H1 (cell line): ENCODE measurements around the gene PGPEP1. TPM values are rescaled to one million over a fixed set of nuclear protein-coding genes. Genes with fewer than 3 reads are reported as not detected.

Source experiments
- CTCF ChIA-PET: fragments of 300-600 bp; sonication (Branson Sonifier 250); formaldehyde crosslinking; loops from one replicate; lab custom pipeline; 2021; ENCODE audit not compliant: partially characterized antibody; lab: Charles Lee
- POLR2A ChIA-PET: fragments of 300-600 bp; sonication (Branson Sonifier 250); formaldehyde crosslinking; loops from one replicate; lab custom pipeline; 2021; ENCODE audit warnings: inconsistent platforms; ENCODE audit not compliant: partially characterized antibody; lab: Charles Lee
- DNase-seq, 2 experiments: peaks; one replicate each; pipeline versions ENCODE4 v3.0.0 to v3.0.0-alpha.2; 2010 to 2022; ENCODE audit warnings: low spot score in 2 of 2, low read depth in 1 of 2, mixed read lengths in 1 of 2
- FAIRE-seq: peaks from 2 replicates; lab custom pipeline; 2011; peaks lifted over from hg19 to GRCh38; lab: Jason Lieb, UNC
- H2AFZ ChIP-seq: 2 replicates; pipeline ENCODE4 v1.8.1; 2012; ENCODE audit warnings: low read length, inconsistent platforms
- H2AK5ac ChIP-seq: 2 replicates; pipeline ENCODE4 v1.6.1; 2013; ENCODE audit warnings: low read depth, low read length
- H2BK120ac ChIP-seq: replicated peaks from 2 replicates; pipeline ENCODE3; 2013; ENCODE audit warnings: low read depth, low read length, inconsistent platforms
- H2BK12ac ChIP-seq: 2 replicates; pipeline ENCODE4 v1.6.1; 2013; ENCODE audit warnings: low read depth, low read length
- H2BK15ac ChIP-seq: 2 replicates; pipeline ENCODE4 v1.6.1; 2013; ENCODE audit warnings: low read length
- H2BK20ac ChIP-seq: 2 replicates; pipeline ENCODE4 v1.6.1; 2013; ENCODE audit warnings: low read length
- H2BK5ac ChIP-seq: 2 replicates; pipeline ENCODE4 v1.6.1; 2013; ENCODE audit warnings: low read depth, low read length
- H3K14ac ChIP-seq: 2 replicates; pipeline ENCODE4 v1.6.1; 2013; ENCODE audit warnings: inconsistent platforms; ENCODE audit not compliant: insufficient read length
- H3K18ac ChIP-seq: 2 replicates; pipeline ENCODE4 v1.6.1; 2013; ENCODE audit warnings: low read length; ENCODE audit errors: extremely low read depth
- H3K23ac ChIP-seq: 2 replicates; pipeline ENCODE4 v1.6.1; 2013; ENCODE audit warnings: inconsistent platforms; ENCODE audit not compliant: insufficient read length
- H3K23me2 ChIP-seq: 2 replicates; pipeline ENCODE4 v1.6.1; 2013; ENCODE audit warnings: low read depth, low read length
- H3K27ac ChIP-seq: 2 replicates; pipeline ENCODE4 v1.6.1; 2011; ENCODE audit warnings: low read depth, low read length, inconsistent platforms
- H3K27me3 ChIP-seq, 4 experiments: replicated peaks in 1 of 4; 1 replicate in 1 of 4; 2 replicates in 3 of 4; pipeline versions ENCODE4 v1.6.1 to v1.8.1; 2011 to 2013; ENCODE audit warnings: low read length in 3 of 4, mild to moderate bottlenecking in 3 of 4, inconsistent platforms in 2 of 4, mixed read lengths in 2 of 4, moderate library complexity in 1 of 4; ENCODE audit not compliant: control insufficient read depth in 3 of 4, insufficient read depth in 3 of 4; ENCODE audit errors: extremely low read depth in 1 of 4
- H3K36me3 ChIP-seq, 4 experiments: 2 replicates each; pipeline versions ENCODE4 v1.6.1 to v1.8.1; 2011 to 2013; ENCODE audit warnings: mild to moderate bottlenecking in 4 of 4, low read length in 3 of 4, moderate library complexity in 2 of 4, control low read depth in 1 of 4, inconsistent platforms in 1 of 4; ENCODE audit not compliant: insufficient read depth in 4 of 4, control insufficient read depth in 2 of 4
- H3K4ac ChIP-seq: replicated peaks from 2 replicates; pipeline ENCODE3; 2013; ENCODE audit warnings: low read length, low read depth, mixed read lengths, inconsistent platforms; ENCODE audit not compliant: insufficient read length
- H3K4me1 ChIP-seq, 4 experiments: replicated peaks in 1 of 4; 1 replicate in 1 of 4; 2 replicates in 3 of 4; pipeline versions ENCODE4 v1.6.1 to v1.8.1; 2011 to 2013; ENCODE audit warnings: low read length in 3 of 4, inconsistent platforms in 2 of 4, mixed read lengths in 1 of 4; ENCODE audit not compliant: insufficient read depth in 4 of 4, control insufficient read depth in 3 of 4
- H3K4me2 ChIP-seq, 2 experiments: 2 replicates each; pipeline versions ENCODE4 v1.6.1 to v1.8.1; 2011 to 2013; ENCODE audit warnings: low read depth in 2 of 2, low read length in 2 of 2, control low read depth in 1 of 2, inconsistent platforms in 1 of 2, mild to moderate bottlenecking in 1 of 2; ENCODE audit not compliant: insufficient read depth in 1 of 2
- H3K4me3 ChIP-seq, 4 experiments: fragments of 200-600, 300-600 bp in 1 of 4; sonication (generic), shearing (Covaris generic), sonication (Bioruptor Twin) in 1 of 4; 2 replicates each; pipeline versions ENCODE4 v1.5.1 to v1.8.1; 2011 to 2016; ENCODE audit warnings: low read length in 4 of 4, low read depth in 3 of 4, control low read depth in 2 of 4, inconsistent platforms in 2 of 4, mild to moderate bottlenecking in 2 of 4, mixed read lengths in 1 of 4, moderate library complexity in 1 of 4; ENCODE audit not compliant: insufficient read depth in 2 of 4; ENCODE audit errors: extremely low read depth in 1 of 4
- H3K56ac ChIP-seq: replicated peaks from 2 replicates; pipeline ENCODE3; 2013; ENCODE audit warnings: low read depth, mild to moderate bottlenecking, mixed read lengths, low read length, inconsistent platforms; ENCODE audit not compliant: insufficient read length
- H3K79me1 ChIP-seq: 2 replicates; pipeline ENCODE4 v1.6.1; 2013; ENCODE audit warnings: low read depth, low read length, control low read depth
- H3K79me2 ChIP-seq, 2 experiments: 2 replicates each; pipeline versions ENCODE4 v1.6.1 to v1.8.1; 2012 to 2013; ENCODE audit warnings: low read length in 2 of 2, mild to moderate bottlenecking in 2 of 2, inconsistent platforms in 1 of 2; ENCODE audit not compliant: insufficient read depth in 2 of 2, control insufficient read depth in 1 of 2
- H3K9ac ChIP-seq, 4 experiments: replicated peaks in 1 of 4; 1 replicate in 1 of 4; 2 replicates in 3 of 4; pipeline versions ENCODE4 v1.6.1 to v1.8.1; 2011 to 2013; ENCODE audit warnings: low read depth in 3 of 4, low read length in 3 of 4, control low read depth in 2 of 4, mild to moderate bottlenecking in 2 of 4, moderate library complexity in 2 of 4, inconsistent platforms in 1 of 4; ENCODE audit errors: extremely low read depth in 1 of 4
- H3K9me3 ChIP-seq, 2 experiments: 2 replicates each; pipeline versions ENCODE4 v1.6.1 to v1.8.1; 2012 to 2013; ENCODE audit warnings: mild to moderate bottlenecking in 2 of 2, moderate library complexity in 2 of 2, control low read depth in 1 of 2, inconsistent platforms in 1 of 2, low read depth in 1 of 2, low read length in 1 of 2, mixed read lengths in 1 of 2; ENCODE audit not compliant: insufficient read depth in 2 of 2
- H4K20me1 ChIP-seq, 2 experiments: replicated peaks in 1 of 2; 2 replicates each; pipeline versions ENCODE3 to v1.8.1; 2011 to 2013; ENCODE audit warnings: inconsistent platforms in 2 of 2, low read length in 2 of 2, mild to moderate bottlenecking in 1 of 2; ENCODE audit not compliant: insufficient read depth in 2 of 2, control insufficient read depth in 1 of 2
- H4K5ac ChIP-seq: 2 replicates; pipeline ENCODE4 v1.6.1; 2013; ENCODE audit warnings: low read length, low read depth, mixed read lengths, inconsistent platforms; ENCODE audit not compliant: insufficient read length
- H4K8ac ChIP-seq: 2 replicates; pipeline ENCODE4 v1.8.0; 2013; ENCODE audit warnings: mild to moderate bottlenecking, moderate library complexity, low read length, inconsistent platforms; ENCODE audit not compliant: insufficient read depth; ENCODE audit errors: extremely low read depth
- H4K91ac ChIP-seq: replicated peaks from 2 replicates; pipeline ENCODE3; 2013; ENCODE audit warnings: low read length, mixed read lengths, inconsistent platforms; ENCODE audit not compliant: insufficient read length
- ATF3 ChIP-seq: IDR thresholded peaks from 2 replicates; pipeline ENCODE4 v1.6.1; 2011; ENCODE audit warnings: low read depth, mild to moderate bottlenecking, low read length; ENCODE audit not compliant: insufficient read depth
- CTCF ChIP-seq, 3 experiments: IDR thresholded peaks; 1 replicate in 2 of 3; 2 replicates in 1 of 3; pipeline versions ENCODE4 v1.5.1 to v1.6.1; 2011; ENCODE audit warnings: low read length in 3 of 3, mild to moderate bottlenecking in 3 of 3, inconsistent platforms in 2 of 3, low read depth in 1 of 3, moderate library complexity in 1 of 3; ENCODE audit not compliant: insufficient read depth in 1 of 3; ENCODE audit errors: control extremely low read depth in 1 of 3
- KDM5A ChIP-seq: fragments of 200-600 bp; IDR thresholded peaks from 2 replicates; pipeline ENCODE4 v1.7.1; 2012; ENCODE audit warnings: mild to moderate bottlenecking, low read length, inconsistent platforms, mixed read lengths
- RAD21 ChIP-seq, 2 experiments: IDR thresholded peaks in 1 of 2; conservative IDR thresholded peaks in 1 of 2; 2 replicates each; pipeline ENCODE4 v1.6.1; 2011; ENCODE audit warnings: low read depth in 2 of 2, low read length in 2 of 2, improper control_type of control experiment in 1 of 2, inconsistent platforms in 1 of 2, mild to moderate bottlenecking in 1 of 2, moderate library complexity in 1 of 2
- TBP ChIP-seq: IDR thresholded peaks from 2 replicates; pipeline ENCODE4 v1.6.1; 2011; ENCODE audit warnings: low read depth, low read length, improper control_type of control experiment
- TEAD4 ChIP-seq: IDR thresholded peaks from 2 replicates; pipeline ENCODE4 v1.6.1; 2012; ENCODE audit warnings: low read depth, low read length, inconsistent platforms, mixed read lengths
- ZNF274 ChIP-seq: IDR thresholded peaks from 2 replicates; pipeline ENCODE4 v1.7.0; 2012; ENCODE audit warnings: low read length, borderline replicate concordance; ENCODE audit errors: extremely low read depth
- WGBS, 2 experiments: shearing (Covaris generic) in 1 of 2; methylation state at CpG; one replicate each; pipeline versions ENCODE4 v1.1.6 to v1.1.7; 2013 to 2015; ENCODE audit warnings: low lambda C conversion rate in 2 of 2, mixed read lengths in 2 of 2, inconsistent platforms in 1 of 2, low coverage in 1 of 2, missing lambda C conversion rate in 1 of 2; ENCODE audit not compliant: insufficient replicate concordance in 2 of 2, insufficient coverage in 1 of 2, insufficient read length in 1 of 2; ENCODE audit errors: extremely low coverage in 1 of 2, missing lambda C conversion rate in 1 of 2; 5-methylcytosine and 5-hydroxymethylcytosine counted together
- polyA plus RNA-seq, 7 experiments: library from polyadenylated mRNA; depleted of rRNA in 3 of 7; stranded (reverse) in 5 of 7; unstranded in 2 of 7; fragments of >200 nt in 5 of 7; fragments of 200-250 nt in 2 of 7; gene quantifications; 1 replicate in 5 of 7; 2 replicates in 1 of 7; 4 replicates in 1 of 7; pipeline versions ENCODE4 v1.2.1 to v1.2.3, GENCODE V29; 2011 to 2013; ENCODE audit warnings: missing spikeins in 2 of 7, mixed read lengths in 2 of 7
- total RNA-seq: library from RNA; stranded (reverse); fragmentation: NEBNext Ultra II Directional; extraction: Animal tissue kit (Norgen Biotek cat#: 25700); gene quantifications from 2 replicates; pipeline ENCODE4 v1.2.1, GENCODE V29; 2021

PGPEP1 gene
- total and polyA plus RNA-seq, 2 of the 8 experiments (the other 6 are each of a cell fraction or from before 2014, with no cell fraction given) = 17.0 to 33.4 TPM

GRCh38 chr19:18339723-18340122, 675 bp upstream of the PGPEP1 start:
- Histone ChIP-seq H3K4me1 (peaks cover 0 to 11% (median 8%) of the 10 kb centered on the region in 4 experiments; a peak in 6 of 7 replicates), H3K9ac (no peak overlapping the region), H3K14ac (no peak overlapping the region), H3K4me2 (peak overlapping the region in 1 of 2 experiments; percentile 79; a peak in 1 of 4 replicates), H3K27me3 (0 out of 7 replicates have a peak, but pooled peaks cover 0 to 2% (median 0%) of the 10 kb centered on the region in 4 experiments), H2BK120ac (no peak overlapping the region), H3K9me3 (no peaks in the 10 kb centered on the region), H4K5ac (no peak overlapping the region), H2BK15ac (no peak overlapping the region), H2AFZ (no peak overlapping the region), H3K23me2 (peaks cover 11% of the 10 kb centered on the region), H4K20me1 (no peaks in the 10 kb centered on the region), H3K23ac (no peak overlapping the region), H3K18ac (no peak overlapping the region; the same call in 1 of the 2 replicates), H3K79me2 (peaks cover 0 to 4% of the 10 kb centered on the region in 2 experiments; a peak in 1 of 4 replicates), H2AK5ac (no peak overlapping the region), H4K8ac (0 out of 2 replicates have a peak overlapping the region, but pooled peaks have one; percentile 54), H3K4me3 (peak overlapping the region in 1 of 4 experiments; percentile 85; a peak in 1 of 8 replicates), H2BK5ac (no peak overlapping the region), H3K36me3 (no peaks in the 10 kb centered on the region), H3K27ac (no peak overlapping the region), H2BK20ac (no peak overlapping the region), H4K91ac (no peak overlapping the region), H3K56ac (no peak overlapping the region), H3K4ac (no peak overlapping the region), H3K79me1 (no peaks in the 10 kb centered on the region), H2BK12ac (0 out of 2 replicates have a peak overlapping the region, but pooled peaks have one; percentile 33)
- POLR2A ChIA-PET = interaction anchor here (0.8 to 20.2 kb wide), 11 partner anchors 11 to 107 kb away, joined by 3 to 224 read pairs (median 4); partner anchors contain the start of genes GDF15, IQCN, JUND and SSBP4
- no peak for FAIRE-seq
- WGBS, 2 experiments = 60% methylated on average over 6 of the region's 6 CpGs; no CpG with 5 or more reads in 1 of the 2 experiments
- DNase-seq = peak in 1 of 2 experiments; percentile 61
- TF ChIP-seq KDM5A (no peak), ATF3 (no peak), TBP (no peak), RAD21 (IDR thresholded peaks at IDR 0.05 in 1 of 2, conservative IDR thresholded peaks at IDR 0.05 in 1 of 2; ENCODE audit: low read depth in 2 of 2, low read length in 2 of 2) (peak in 1 of 2 experiments; percentile 20; a peak in 1 of 4 replicates), TEAD4 (no peak), ZNF274 (no peak), CTCF (IDR thresholded peaks at IDR 0.05; ENCODE audit: control extremely low read depth in 1 of 3, insufficient read depth in 1 of 3, low read depth in 1 of 3, low read length in 3 of 3) (peak in 2 of 3 experiments; percentile 21 to 42; a peak in 2 of 4 replicates)
- CTCF ChIA-PET = interaction anchor here (0.6 to 4.9 kb wide), 20 partner anchors 10 to 128 kb away, joined by 3 to 73 read pairs (median 4); partner anchors contain the start of genes GDF15, JUND and SSBP4
